ENCODE data around the gene COX5B. TPM values are rescaled to one million over a fixed set of nuclear protein-coding genes. Genes with fewer than 3 reads are reported as not detected.

COX5B gene
- total RNA-seq, 1 donor from 2014 or later: 213 TPM

GRCh38 chr2:97644023-97644717, 1.7 kb upstream of the COX5B start:
- Histone ChIP-seq H3K79me2 (ENCODE audit: insufficient read depth, low read length) (peaks cover 22% of the 10 kb centered on the region), H3K4me2 (ENCODE audit: low read length) (no peak overlapping the region), H3K36me3 (ENCODE audit: insufficient read depth, low read length) (peaks cover 15% of the 10 kb centered on the region), H2AFZ (ENCODE audit: low read depth, low read length) (no peak overlapping the region), H3K9me3 (ENCODE audit: insufficient read depth, low read depth, low read length) (no peaks in the 10 kb centered on the region), H4K20me1 (ENCODE audit: insufficient read depth, low read length) (peaks cover 5% of the 10 kb centered on the region), H3K4me1 (ENCODE audit: insufficient read depth, low read length) (peaks cover 13% of the 10 kb centered on the region), H3K27me3 (ENCODE audit: insufficient read depth, low read length) (peaks cover 2% of the 10 kb centered on the region), H3K27ac (ENCODE audit: low read depth, low read length) (no peak overlapping the region), H3K9ac (ENCODE audit: low read length) (no peak overlapping the region), H3K4me3 (ENCODE audit: insufficient read depth, low read depth, low read length) (no peak overlapping the region)
- DNase-seq (ENCODE audit: low read depth) (no peak), FAIRE-seq (no peak)
- peaks cover 2% of the 10 kb centered on the region for H3K36me3 Mint-ChIP-seq (ENCODE audit: low read depth, unreplicated experiment)
- H3K4me1 Mint-ChIP-seq (ENCODE audit: low read depth, unreplicated experiment): peaks cover 7% of the 10 kb centered on the region
- no peak overlapping the region for H3K27ac Mint-ChIP-seq (ENCODE audit: unreplicated experiment)
- H3K4me3 Mint-ChIP-seq (ENCODE audit: unreplicated experiment): peak overlapping the region; percentile 14
- no peaks in the 10 kb centered on the region for H3K27me3 Mint-ChIP-seq (ENCODE audit: low read depth, unreplicated experiment)
- H3K9me3 Mint-ChIP-seq (ENCODE audit: unreplicated experiment): no peaks in the 10 kb centered on the region
- TF ChIP-seq CTCF (IDR thresholded peaks at IDR 0.05; ENCODE audit: insufficient read depth, low read depth, low read length) (no peak), EZH2 (IDR thresholded peaks at IDR 0.05; ENCODE audit: insufficient read depth, low read length) (no peak)

GRCh38 chr2:97645112-97645694, 659 bp upstream of the COX5B start:
- Histone ChIP-seq H4K20me1 (ENCODE audit: insufficient read depth, low read length) (peaks cover 5% of the 10 kb centered on the region), H2AFZ (ENCODE audit: low read depth, low read length) (peak overlapping the region; percentile 98), H3K79me2 (ENCODE audit: insufficient read depth, low read length) (peaks cover 22% of the 10 kb centered on the region), H3K36me3 (ENCODE audit: insufficient read depth, low read length) (peaks cover 15% of the 10 kb centered on the region), H3K27me3 (ENCODE audit: insufficient read depth, low read length) (peaks cover 2% of the 10 kb centered on the region), H3K9ac (ENCODE audit: low read length) (peak overlapping the region; percentile 94), H3K9me3 (ENCODE audit: insufficient read depth, low read depth, low read length) (no peaks in the 10 kb centered on the region), H3K4me1 (ENCODE audit: insufficient read depth, low read length) (peaks cover 13% of the 10 kb centered on the region), H3K4me3 (ENCODE audit: insufficient read depth, low read depth, low read length) (peak overlapping the region; percentile 90), H3K27ac (ENCODE audit: low read depth, low read length) (peak overlapping the region; percentile 79), H3K4me2 (ENCODE audit: low read length) (peak overlapping the region; percentile 95)
- FAIRE-seq: no peak
- peaks cover 7% of the 10 kb centered on the region for H3K4me1 Mint-ChIP-seq (ENCODE audit: low read depth, unreplicated experiment)
- peak overlapping the region; percentile 93 for H3K4me3 Mint-ChIP-seq (ENCODE audit: unreplicated experiment)
- DNase-seq (ENCODE audit: low read depth): peak; percentile 7
- TF ChIP-seq EZH2 (IDR thresholded peaks at IDR 0.05; ENCODE audit: insufficient read depth, low read length) (no peak), CTCF (IDR thresholded peaks at IDR 0.05; ENCODE audit: insufficient read depth, low read depth, low read length) (no peak)
- peak overlapping the region; percentile 97 for H3K27ac Mint-ChIP-seq (ENCODE audit: unreplicated experiment)
- H3K9me3 Mint-ChIP-seq (ENCODE audit: unreplicated experiment): no peaks in the 10 kb centered on the region
- H3K36me3 Mint-ChIP-seq (ENCODE audit: low read depth, unreplicated experiment): peaks cover 4% of the 10 kb centered on the region
- no peaks in the 10 kb centered on the region for H3K27me3 Mint-ChIP-seq (ENCODE audit: low read depth, unreplicated experiment)

- TF ChIP-seq EZH2 (IDR thresholded peaks at IDR 0.05; ENCODE audit: insufficient read depth, low read length) (no peak), CTCF (IDR thresholded peaks at IDR 0.05; ENCODE audit: insufficient read depth, low read depth, low read length) (no peak)
- FAIRE-seq (no peak), DNase-seq (ENCODE audit: low read depth) (no peak)
- Mint-ChIP-seq H3K27ac (ENCODE audit: unreplicated experiment) (peak overlapping the region; percentile 44), H3K36me3 (ENCODE audit: low read depth, unreplicated experiment) (peaks cover 6% of the 10 kb centered on the region), H3K4me3 (ENCODE audit: unreplicated experiment) (peak overlapping the region; percentile 93), H3K27me3 (ENCODE audit: low read depth, unreplicated experiment) (no peaks in the 10 kb centered on the region), H3K9me3 (ENCODE audit: unreplicated experiment) (no peaks in the 10 kb centered on the region), H3K4me1 (ENCODE audit: low read depth, unreplicated experiment) (peaks cover 7% of the 10 kb centered on the region)
- peak overlapping the region; percentile 90 for H3K4me3 ChIP-seq (ENCODE audit: insufficient read depth, low read depth, low read length)
- H3K79me2 ChIP-seq (ENCODE audit: insufficient read depth, low read length): peaks cover 22% of the 10 kb centered on the region
- H3K4me1 ChIP-seq (ENCODE audit: insufficient read depth, low read length): peaks cover 13% of the 10 kb centered on the region
- H4K20me1 ChIP-seq (ENCODE audit: insufficient read depth, low read length): peaks cover 5% of the 10 kb centered on the region
- H3K4me2 ChIP-seq (ENCODE audit: low read length): peak overlapping the region; percentile 95
- H3K27ac ChIP-seq (ENCODE audit: low read depth, low read length): no peak overlapping the region
- peak overlapping the region; percentile 94 for H3K9ac ChIP-seq (ENCODE audit: low read length)
- no peak overlapping the region for H2AFZ ChIP-seq (ENCODE audit: low read depth, low read length)
- no peaks in the 10 kb centered on the region for H3K27me3 ChIP-seq (ENCODE audit: insufficient read depth, low read length)
- peaks cover 15% of the 10 kb centered on the region for H3K36me3 ChIP-seq (ENCODE audit: insufficient read depth, low read length)
- no peaks in the 10 kb centered on the region for H3K9me3 ChIP-seq (ENCODE audit: insufficient read depth, low read depth, low read length)
Measured at GRCh38 chr2:97646977-97647376, 1.1 kb downstream of the COX5B start.

Data from astrocyte (in vitro differentiated cells and primary cell).